HEK293 (cell line): Measurements from ENCODE around the gene IP6K3.

ENCODE experiments used
- CTCF ChIA-PET: fragments of 350-600 bp; formaldehyde crosslinking; extraction: SDS; loops from one replicate; lab custom pipeline; 2021; ENCODE audit warnings: antibody characterized with exemption; lab: Yijun Ruan, JAX
- POLR2A ChIA-PET: fragments of 300-600 bp; formaldehyde crosslinking; extraction: SDS; loops from one replicate; lab custom pipeline; 2020; ENCODE audit warnings: antibody characterized with exemption, inconsistent platforms; lab: Yijun Ruan, JAX
- H3K27ac ChIP-seq: fragments of 200-500 bp; sonication (Bioruptor generic); 2 replicates; pipeline ENCODE4 v1.5.1; 2014; ENCODE audit warnings: low read depth, low read length, control low read depth, inconsistent platforms; ENCODE audit errors: extremely low read depth
- H3K36me3 ChIP-seq, 2 experiments: fragments of 200-500 bp in 1 of 2; sonication (Bioruptor generic) in 1 of 2; 1 replicate in 1 of 2; 2 replicates in 1 of 2; pipeline ENCODE4 v1.5.1; 2014 to 2017; ENCODE audit warnings: inconsistent platforms in 2 of 2, low read length in 2 of 2; ENCODE audit not compliant: control insufficient read depth in 2 of 2, insufficient read depth in 1 of 2
- H3K4me1 ChIP-seq: fragments of 200-500 bp; sonication (Bioruptor generic); 2 replicates; pipeline ENCODE4 v1.5.1; 2014; ENCODE audit warnings: mild to moderate bottlenecking, low read length, inconsistent platforms; ENCODE audit not compliant: control insufficient read depth, insufficient read depth
- H3K4me3 ChIP-seq: 2 replicates; pipeline ENCODE4 v1.5.1; 2011; ENCODE audit warnings: low read depth, mild to moderate bottlenecking, control low read depth, low read length, moderate library complexity
- H3K9me3 ChIP-seq: fragments of 200-500 bp; sonication (Bioruptor generic); 2 replicates; pipeline ENCODE4 v1.5.1; 2014; ENCODE audit warnings: low read depth, low read length, inconsistent platforms; ENCODE audit not compliant: control insufficient read depth, insufficient read depth
- BCL11A ChIP-seq: fragments of 450-650 bp; formaldehyde crosslinking; IDR thresholded peaks from 2 replicates; pipeline ENCODE4 v1.5.1; 2016; ENCODE audit warnings: low read depth, missing biosample characterization, missing genetic modification characterization
- EGR2 ChIP-seq: fragments of 450-650 bp; formaldehyde crosslinking; IDR thresholded peaks from 2 replicates; pipeline ENCODE4 v1.5.1; 2016; ENCODE audit warnings: low read depth, missing biosample characterization, missing genetic modification characterization
- HOXA7 ChIP-seq: sonication (generic); formaldehyde crosslinking; IDR thresholded peaks from 2 replicates; pipeline ENCODE4 v1.8.1; 2022; ENCODE audit warnings: missing genetic modification reagents, borderline replicate concordance
- OVOL3 ChIP-seq: fragments of 450-650 bp; formaldehyde crosslinking; IDR thresholded peaks from 2 replicates; pipeline ENCODE4 v1.5.1; 2016; ENCODE audit warnings: missing biosample characterization, missing genetic modification characterization
- PATZ1 ChIP-seq: fragments of 450-650 bp; formaldehyde crosslinking; IDR thresholded peaks from 2 replicates; pipeline ENCODE4 v1.5.1; 2016; ENCODE audit warnings: missing biosample characterization, missing genetic modification characterization
- WT1 ChIP-seq: fragments of 450-650 bp; formaldehyde crosslinking; IDR thresholded peaks from 2 replicates; pipeline ENCODE4 v1.5.1; 2016; ENCODE audit warnings: missing biosample characterization, missing genetic modification characterization
- YY1 ChIP-seq: fragments of 450-650 bp; formaldehyde crosslinking; IDR thresholded peaks from 2 replicates; pipeline ENCODE4 v1.5.1; 2018; ENCODE audit warnings: missing biosample characterization, missing genetic modification characterization
- ZFHX2 ChIP-seq: fragments of 450-650 bp; formaldehyde crosslinking; conservative IDR thresholded peaks from 2 replicates; pipeline ENCODE4 v1.5.1; 2016; ENCODE audit warnings: missing biosample characterization, missing genetic modification characterization
- ZIC2 ChIP-seq: fragments of 450-650 bp; formaldehyde crosslinking; IDR thresholded peaks from 2 replicates; pipeline ENCODE4 v1.5.1; 2016; ENCODE audit warnings: missing biosample characterization, missing genetic modification characterization
- ZNF148 ChIP-seq: fragments of 450-650 bp; formaldehyde crosslinking; IDR thresholded peaks from 2 replicates; pipeline ENCODE4 v1.5.0; 2017; ENCODE audit warnings: missing biosample characterization, missing genetic modification characterization, borderline replicate concordance
- ZNF335 ChIP-seq: fragments of 450-650 bp; formaldehyde crosslinking; conservative IDR thresholded peaks from 2 replicates; pipeline ENCODE4 v1.5.1; 2016; ENCODE audit warnings: missing biosample characterization, missing genetic modification characterization
- ZNF560 ChIP-seq: fragments of 450-650 bp; formaldehyde crosslinking; IDR thresholded peaks from 2 replicates; pipeline ENCODE4 v1.5.1; 2017; ENCODE audit warnings: missing biosample characterization, missing genetic modification characterization, borderline replicate concordance
- ZNF600 ChIP-seq: fragments of 450-650 bp; formaldehyde crosslinking; IDR thresholded peaks from 2 replicates; pipeline ENCODE4 v1.5.1; 2016; ENCODE audit warnings: missing biosample characterization, missing genetic modification characterization
- ZNF658 ChIP-seq: fragments of 450-650 bp; formaldehyde crosslinking; IDR thresholded peaks from 2 replicates; pipeline ENCODE4; 2016; ENCODE audit warnings: missing biosample characterization, missing genetic modification characterization
- ZNF670 ChIP-seq: fragments of 450-650 bp; formaldehyde crosslinking; IDR thresholded peaks from 2 replicates; pipeline ENCODE4 v1.5.1; 2016; ENCODE audit warnings: missing biosample characterization, missing genetic modification characterization, low read depth
- ZNF76 ChIP-seq: fragments of 450-650 bp; formaldehyde crosslinking; IDR thresholded peaks from 2 replicates; pipeline ENCODE4; 2016; ENCODE audit warnings: low read depth, missing biosample characterization, missing genetic modification characterization, borderline replicate concordance
- ZNF791 ChIP-seq: fragments of 450-650 bp; formaldehyde crosslinking; IDR thresholded peaks from 2 replicates; pipeline ENCODE4 v1.5.1; 2016; ENCODE audit warnings: missing biosample characterization, missing genetic modification characterization
- ZSCAN23 ChIP-seq: fragments of 450-650 bp; formaldehyde crosslinking; IDR thresholded peaks from 2 replicates; pipeline ENCODE4 v1.5.1; 2016; ENCODE audit warnings: missing biosample characterization, missing genetic modification characterization
- TF ChIP-seq, protein P1 (sequence below): fragments of 450-650 bp; formaldehyde crosslinking; IDR thresholded peaks from 2 replicates; pipeline ENCODE4 v1.5.1; 2016; ENCODE audit warnings: missing biosample characterization, missing genetic modification characterization

IP6K3 gene

GRCh38 chr6:33746651-33747100, at the start of gene IP6K3:
Gene IP6K3, minus strand, starts transcription at chr6:33746905. Its CDS starts 11,429 bp downstream, at chr6:33735476.
- Histone ChIP-seq H3K4me1 (peaks cover 21% of the 10 kb centered on the region), H3K4me3 (no peak within 1 kb of the TSS), H3K9me3 (no peaks in the 10 kb centered on the region), H3K36me3 (no peaks in the 10 kb centered on the region), H3K27ac (peak within 1 kb of the TSS; percentile 67; the same call in 1 of the 2 replicates)
- POLR2A ChIA-PET = interaction anchor here (1.0 to 1.2 kb wide), 2 partner anchors 25 to 35 kb away, joined by 3 read pairs; partner anchors contain the start of gene UQCC2
- no peak for TF ChIP-seq ZNF658 (tag by site-specific recombination)
- no peak for TF ChIP-seq BCL11A (tag by site-specific recombination)
- no peak for TF ChIP-seq ZNF600
- TF ChIP-seq WT1 (tag by site-specific recombination) = peak; percentile 77
- TF ChIP-seq ZNF335 (tag by site-specific recombination) = 0 out of 2 replicates have a peak, but pooled peaks have one; percentile 46
- TF ChIP-seq PATZ1 (tag by site-specific recombination) = 0 out of 2 replicates have a peak, but pooled peaks have one; percentile 18
- no peak for TF ChIP-seq YY1 (tag by site-specific recombination)
- TF ChIP-seq ZSCAN23 (tag by site-specific recombination) = no peak
- TF ChIP-seq ZNF560 (tag by site-specific recombination) = no peak
- CTCF ChIA-PET = interaction anchor here (0.7 to 6.7 kb wide), 14 partner anchors 9 to 409 kb away, joined by 3 to 193 read pairs (median 6); partner anchors contain the start of gene UQCC2

GRCh38 chr6:33794910-33795623, 48.4 kb upstream of the IP6K3 start:
- Histone ChIP-seq H3K36me3 (no peaks in the 10 kb centered on the region), H3K4me1 (peaks cover 5% of the 10 kb centered on the region), H3K9me3 (no peaks in the 10 kb centered on the region), H3K4me3 (no peak overlapping the region), H3K27ac (no peak overlapping the region)
- ChIA-PET CTCF (interaction anchor here (0.5 to 2.5 kb wide), 11 partner anchors 9 to 643 kb away, joined by 3 to 15 read pairs (median 4); partner anchors contain the start of gene MLN), POLR2A (no interaction called here)
- no peak for TF ChIP-seq ZNF791 (tag by site-specific recombination)
- TF ChIP-seq HOXA7 = no peak
- TF ChIP-seq ZNF148 (tag by site-specific recombination) = no peak
- TF ChIP-seq OVOL3 (tag by site-specific recombination) = no peak
- TF ChIP-seq, protein P1, sequence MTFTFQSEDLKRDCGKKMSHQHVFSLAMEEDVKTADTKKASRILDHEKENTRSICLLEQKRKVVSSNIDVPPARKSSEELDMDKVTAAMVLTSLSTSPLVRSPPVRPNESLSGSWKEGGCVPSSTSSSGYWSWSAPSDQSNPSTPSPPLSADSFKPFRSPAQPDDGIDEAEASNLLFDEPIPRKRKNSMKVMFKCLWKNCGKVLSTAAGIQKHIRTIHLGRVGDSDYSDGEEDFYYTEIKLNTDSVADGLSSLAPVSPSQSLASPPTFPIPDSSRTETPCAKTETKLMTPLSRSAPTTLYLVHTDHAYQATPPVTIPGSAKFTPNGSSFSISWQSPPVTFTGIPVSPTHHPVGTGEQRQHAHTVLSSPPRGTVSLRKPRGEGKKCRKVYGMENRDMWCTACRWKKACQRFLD = no peak
- peak; percentile 70 for TF ChIP-seq ZIC2
- peak; percentile 37; the same call in 1 of the 2 replicates for TF ChIP-seq ZFHX2 (tag by site-specific recombination)
- no peak for TF ChIP-seq ZNF670 (tag by site-specific recombination)
- no peak for TF ChIP-seq ZNF76
- TF ChIP-seq EGR2 (tag by site-specific recombination) = peak; percentile 23; the same call in 1 of the 2 replicates
